WTC11 (cell line): ENCODE results near the gene ADGRL3. TPM values are rescaled to one million over a fixed set of nuclear protein-coding genes. Genes with fewer than 3 reads are reported as not detected.

Experiments used
- ATAC-seq: fragments of 200-7000 bp; cut with Tn5 transposase; 2 replicates; pipeline ENCODE4 v1.10.0; 2021; ENCODE audit warnings: mild to moderate bottlenecking, moderate library complexity
- CTCF ChIA-PET: fragments of 300-600 bp; sonication (Branson Sonifier 250); formaldehyde crosslinking; loops from one replicate; lab custom pipeline; 2021; ENCODE audit warnings: antibody characterized with exemption; lab: Charles Lee
- POLR2A ChIA-PET: fragments of 350-600 bp; sonication (Branson Sonifier 250); formaldehyde crosslinking; loops from one replicate; lab custom pipeline; 2021; ENCODE audit warnings: antibody characterized with exemption; lab: Charles Lee
- DNase-seq: peaks from one replicate; pipeline ENCODE4 v3.0.0; 2021; ENCODE audit warnings: low spot score
- H3K27ac Mint-ChIP-seq: 2 replicates; pipeline ENCODE4 v1.8.0; 2021; ENCODE audit warnings: mixed read lengths
- H3K27me3 Mint-ChIP-seq: 2 replicates; pipeline ENCODE4 v1.8.0; 2021; ENCODE audit warnings: low read depth, mild to moderate bottlenecking, moderate library complexity, mixed read lengths
- H3K36me3 Mint-ChIP-seq: 2 replicates; pipeline ENCODE4 v1.8.0; 2021; ENCODE audit warnings: mixed read lengths
- H3K4me1 Mint-ChIP-seq: 2 replicates; pipeline ENCODE4 v1.8.0; 2022; ENCODE audit warnings: mixed read lengths
- H3K4me3 Mint-ChIP-seq: 2 replicates; pipeline ENCODE4 v1.8.0; 2021; ENCODE audit warnings: mild to moderate bottlenecking, moderate library complexity, mixed read lengths
- H3K9me3 Mint-ChIP-seq: 2 replicates; pipeline ENCODE4 v1.8.0; 2021; ENCODE audit warnings: mixed read lengths
- CREM ChIP-seq: sonication (generic); formaldehyde crosslinking; IDR thresholded peaks from 2 replicates; pipeline ENCODE4 v1.8.1; 2022; ENCODE audit warnings: mild to moderate bottlenecking, missing genetic modification reagents, moderate library complexity
- FOXK1 ChIP-seq: sonication (generic); formaldehyde crosslinking; IDR thresholded peaks from 2 replicates; pipeline ENCODE4 v1.8.0; 2022; ENCODE audit warnings: mild to moderate bottlenecking, moderate library complexity, missing genetic modification reagents
- GRHL2 ChIP-seq: fragments of 250-450 bp; sonication (Bioruptor Pico); IDR thresholded peaks from 2 replicates; pipeline ENCODE4 v1.8.0; 2022; ENCODE audit warnings: mild to moderate bottlenecking, moderate library complexity; ENCODE audit not compliant: insufficient replicate concordance, severe bottlenecking
- JUN ChIP-seq: sonication (generic); formaldehyde crosslinking; IDR thresholded peaks from 2 replicates; pipeline ENCODE4 v1.8.0; 2023; ENCODE audit warnings: mild to moderate bottlenecking, missing genetic modification reagents
- KAT7 ChIP-seq: sonication (generic); formaldehyde crosslinking; IDR thresholded peaks from 2 replicates; pipeline ENCODE4 v1.8.1; 2023; ENCODE audit warnings: missing genetic modification reagents, mild to moderate bottlenecking, borderline replicate concordance
- MXD4 ChIP-seq: fragments of 250-450 bp; sonication (Bioruptor Pico); IDR thresholded peaks from 2 replicates; pipeline ENCODE4 v1.8.0; 2021; ENCODE audit warnings: mild to moderate bottlenecking, moderate library complexity, borderline replicate concordance
- MYBL2 ChIP-seq: sonication (generic); formaldehyde crosslinking; IDR thresholded peaks from 2 replicates; pipeline ENCODE4 v1.8.1; 2023; ENCODE audit warnings: mild to moderate bottlenecking, moderate library complexity, missing genetic modification reagents
- NR3C1 ChIP-seq: sonication (generic); formaldehyde crosslinking; conservative IDR thresholded peaks from 2 replicates; pipeline ENCODE4 v1.8.1; 2023; ENCODE audit warnings: low read depth, mild to moderate bottlenecking, missing genetic modification reagents
- OVOL2 ChIP-seq: fragments of 250-450 bp; sonication (Bioruptor Pico); IDR thresholded peaks from 2 replicates; pipeline ENCODE4 v1.9.0; 2021; ENCODE audit warnings: mild to moderate bottlenecking, borderline replicate concordance
- PRRX2 ChIP-seq: fragments of 250-450 bp; sonication (Bioruptor Pico); IDR thresholded peaks from 2 replicates; pipeline ENCODE4 v1.8.0; 2021; ENCODE audit warnings: mild to moderate bottlenecking
- RELA ChIP-seq: sonication (generic); formaldehyde crosslinking; IDR thresholded peaks from 2 replicates; pipeline ENCODE4 v1.8.1; 2022; ENCODE audit warnings: missing genetic modification reagents, mild to moderate bottlenecking, borderline replicate concordance
- ZNF138 ChIP-seq: sonication (generic); formaldehyde crosslinking; conservative IDR thresholded peaks from 2 replicates; pipeline ENCODE4 v1.8.1; 2022; ENCODE audit warnings: mild to moderate bottlenecking, moderate library complexity, missing genetic modification reagents
- ZNF263 ChIP-seq: sonication (generic); formaldehyde crosslinking; IDR thresholded peaks from 2 replicates; pipeline ENCODE4 v1.8.1; 2022; ENCODE audit warnings: low read depth, mild to moderate bottlenecking, moderate library complexity, missing genetic modification reagents
- total RNA-seq: library from RNA; stranded (reverse); gene quantifications from 3 replicates; pipeline ENCODE4 v1.2.3, GENCODE V29; 2021
- TF ChIP-seq, protein P1 (sequence below): fragments of 250-450 bp; sonication (Bioruptor Pico); IDR thresholded peaks from 2 replicates; pipeline ENCODE4 v1.9.0; 2021; ENCODE audit warnings: moderate library complexity, mild to moderate bottlenecking, inconsistent platforms, borderline replicate concordance
- TF ChIP-seq, protein P2 (sequence below): sonication (generic); formaldehyde crosslinking; IDR thresholded peaks from 2 replicates; pipeline ENCODE4 v1.8.0; 2023; ENCODE audit warnings: mild to moderate bottlenecking, missing genetic modification reagents
- TF ChIP-seq, protein P3 (sequence below): fragments of 250-450 bp; sonication (Bioruptor Pico); IDR thresholded peaks from 2 replicates; pipeline ENCODE4 v2.1.2; 2022; ENCODE audit warnings: mild to moderate bottlenecking, moderate library complexity
- TF ChIP-seq, protein P4 (sequence below): sonication (generic); formaldehyde crosslinking; IDR thresholded peaks from 2 replicates; pipeline ENCODE4 v1.8.0; 2022; ENCODE audit warnings: missing genetic modification reagents
- TF ChIP-seq, protein P5 (sequence below): sonication (generic); formaldehyde crosslinking; conservative IDR thresholded peaks from 2 replicates; pipeline ENCODE4 v1.8.1; 2022; ENCODE audit warnings: mild to moderate bottlenecking, missing genetic modification reagents
- TF ChIP-seq, protein P6 (sequence below): sonication (generic); formaldehyde crosslinking; IDR thresholded peaks from 2 replicates; pipeline ENCODE4 v1.8.1; 2022; ENCODE audit warnings: mild to moderate bottlenecking, missing genetic modification reagents, moderate library complexity, borderline replicate concordance

The ADGRL3 gene
- total RNA-seq, 1 experiment from 2014 or later, result 8.7 TPM

DNA sequence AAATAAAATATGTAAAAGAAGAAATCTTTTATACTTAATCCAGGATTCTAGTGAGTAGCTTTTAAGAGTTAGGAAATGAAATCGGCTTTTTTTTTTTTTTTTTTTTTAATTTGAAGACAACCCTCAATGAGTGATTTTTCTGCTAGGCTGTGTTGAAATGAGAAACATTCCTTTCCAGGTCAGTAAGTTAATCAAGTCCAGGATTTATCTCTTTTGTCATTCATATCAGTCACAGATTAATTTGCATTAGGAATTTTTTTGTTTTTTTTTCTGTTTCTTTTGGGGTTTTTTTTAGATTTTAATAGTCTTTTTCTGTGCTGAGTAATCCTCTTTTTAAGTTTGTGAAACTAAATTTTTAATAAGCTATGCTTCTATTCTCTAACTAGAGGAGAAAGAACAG is 448.1 kb downstream of the ADGRL3 start (continued):
- TF ChIP-seq, protein P1, sequence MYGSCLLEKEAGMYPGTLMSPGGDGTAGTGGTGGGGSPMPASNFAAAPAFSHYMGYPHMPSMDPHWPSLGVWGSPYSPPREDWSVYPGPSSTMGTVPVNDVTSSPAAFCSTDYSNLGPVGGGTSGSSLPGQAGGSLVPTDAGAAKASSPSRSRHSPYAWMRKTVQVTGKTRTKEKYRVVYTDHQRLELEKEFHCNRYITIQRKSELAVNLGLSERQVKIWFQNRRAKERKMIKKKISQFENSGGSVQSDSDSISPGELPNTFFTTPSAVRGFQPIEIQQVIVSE (CRISPR knock-in tag), result no peak
- TF ChIP-seq MXD4 (CRISPR knock-in tag) (no peak), FOXK1 (CRISPR knock-in tag) (no peak), KAT7 (CRISPR knock-in tag) (no peak), OVOL2 (CRISPR knock-in tag) (no peak), CREM (CRISPR knock-in tag) (no peak), PRRX2 (no peak), NR3C1 (CRISPR knock-in tag) (no peak), ZNF138 (CRISPR knock-in tag) (no peak)
- TF ChIP-seq, protein P2, sequence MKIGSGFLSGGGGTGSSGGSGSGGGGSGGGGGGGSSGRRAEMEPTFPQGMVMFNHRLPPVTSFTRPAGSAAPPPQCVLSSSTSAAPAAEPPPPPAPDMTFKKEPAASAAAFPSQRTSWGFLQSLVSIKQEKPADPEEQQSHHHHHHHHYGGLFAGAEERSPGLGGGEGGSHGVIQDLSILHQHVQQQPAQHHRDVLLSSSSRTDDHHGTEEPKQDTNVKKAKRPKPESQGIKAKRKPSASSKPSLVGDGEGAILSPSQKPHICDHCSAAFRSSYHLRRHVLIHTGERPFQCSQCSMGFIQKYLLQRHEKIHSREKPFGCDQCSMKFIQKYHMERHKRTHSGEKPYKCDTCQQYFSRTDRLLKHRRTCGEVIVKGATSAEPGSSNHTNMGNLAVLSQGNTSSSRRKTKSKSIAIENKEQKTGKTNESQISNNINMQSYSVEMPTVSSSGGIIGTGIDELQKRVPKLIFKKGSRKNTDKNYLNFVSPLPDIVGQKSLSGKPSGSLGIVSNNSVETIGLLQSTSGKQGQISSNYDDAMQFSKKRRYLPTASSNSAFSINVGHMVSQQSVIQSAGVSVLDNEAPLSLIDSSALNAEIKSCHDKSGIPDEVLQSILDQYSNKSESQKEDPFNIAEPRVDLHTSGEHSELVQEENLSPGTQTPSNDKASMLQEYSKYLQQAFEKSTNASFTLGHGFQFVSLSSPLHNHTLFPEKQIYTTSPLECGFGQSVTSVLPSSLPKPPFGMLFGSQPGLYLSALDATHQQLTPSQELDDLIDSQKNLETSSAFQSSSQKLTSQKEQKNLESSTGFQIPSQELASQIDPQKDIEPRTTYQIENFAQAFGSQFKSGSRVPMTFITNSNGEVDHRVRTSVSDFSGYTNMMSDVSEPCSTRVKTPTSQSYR (CRISPR knock-in tag), result no peak
- TF ChIP-seq, protein P3, sequence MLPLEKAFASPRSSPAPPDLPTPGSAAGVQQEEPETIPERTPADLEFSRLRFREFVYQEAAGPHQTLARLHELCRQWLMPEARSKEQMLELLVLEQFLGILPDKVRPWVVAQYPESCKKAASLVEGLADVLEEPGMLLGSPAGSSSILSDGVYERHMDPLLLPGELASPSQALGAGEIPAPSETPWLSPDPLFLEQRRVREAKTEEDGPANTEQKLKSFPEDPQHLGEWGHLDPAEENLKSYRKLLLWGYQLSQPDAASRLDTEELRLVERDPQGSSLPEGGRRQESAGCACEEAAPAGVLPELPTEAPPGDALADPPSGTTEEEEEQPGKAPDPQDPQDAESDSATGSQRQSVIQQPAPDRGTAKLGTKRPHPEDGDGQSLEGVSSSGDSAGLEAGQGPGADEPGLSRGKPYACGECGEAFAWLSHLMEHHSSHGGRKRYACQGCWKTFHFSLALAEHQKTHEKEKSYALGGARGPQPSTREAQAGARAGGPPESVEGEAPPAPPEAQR, result no peak

DNA sequence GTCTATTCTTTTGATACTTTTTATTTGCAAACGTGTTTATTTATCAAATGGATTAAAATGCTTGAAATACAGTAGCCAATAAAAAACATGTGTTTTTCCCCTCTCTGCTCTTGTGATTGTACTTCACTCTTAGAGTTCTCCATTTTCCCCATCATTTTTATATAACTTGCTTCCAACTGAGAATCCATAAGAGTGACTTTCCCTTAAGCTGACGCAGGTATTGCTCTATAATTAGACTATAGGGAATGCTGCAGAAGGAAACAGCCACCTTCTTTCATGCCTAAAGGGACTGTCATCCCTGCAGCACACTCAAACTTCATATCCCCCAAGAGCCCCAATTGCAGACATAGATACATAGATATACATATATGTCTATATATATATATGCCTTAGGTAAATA is 456.9 kb downstream of the ADGRL3 start:
- no peaks in the 10 kb centered on the region for H3K27me3 Mint-ChIP-seq
- H3K4me3 Mint-ChIP-seq, result no peak overlapping the region

DNA sequence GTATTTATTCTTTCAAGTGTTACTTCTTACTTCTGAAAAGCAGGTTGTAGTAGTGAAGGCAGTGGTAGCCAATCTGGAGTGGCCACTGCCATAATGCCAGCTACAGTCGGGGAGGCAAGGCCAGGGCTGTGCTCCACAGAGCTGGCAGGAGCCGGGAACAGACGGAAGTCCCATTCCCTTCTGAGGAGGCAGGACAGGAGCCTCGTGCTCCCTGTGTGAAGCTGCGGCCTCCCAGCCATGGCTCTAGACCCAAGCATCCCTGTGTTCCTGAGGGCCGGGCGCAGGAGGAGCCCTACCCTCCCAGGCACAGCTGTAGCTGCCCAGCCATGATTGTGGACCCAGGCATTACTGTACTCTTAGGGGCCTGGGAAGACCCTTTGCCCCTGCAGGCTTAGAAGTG is 461.8 kb downstream of the ADGRL3 start:
- H3K9me3 Mint-ChIP-seq, result peaks cover 14% of the 10 kb centered on the region
- no peaks in the 10 kb centered on the region for H3K4me1 Mint-ChIP-seq
- ChIA-PET CTCF (no interaction called here), POLR2A (no interaction called here)
- H3K27ac Mint-ChIP-seq, result no peak overlapping the region
- ATAC-seq, result no peak
- peaks cover 13% of the 10 kb centered on the region for H3K36me3 Mint-ChIP-seq
- no peaks in the 10 kb centered on the region for H3K27me3 Mint-ChIP-seq
- TF ChIP-seq, protein P4, sequence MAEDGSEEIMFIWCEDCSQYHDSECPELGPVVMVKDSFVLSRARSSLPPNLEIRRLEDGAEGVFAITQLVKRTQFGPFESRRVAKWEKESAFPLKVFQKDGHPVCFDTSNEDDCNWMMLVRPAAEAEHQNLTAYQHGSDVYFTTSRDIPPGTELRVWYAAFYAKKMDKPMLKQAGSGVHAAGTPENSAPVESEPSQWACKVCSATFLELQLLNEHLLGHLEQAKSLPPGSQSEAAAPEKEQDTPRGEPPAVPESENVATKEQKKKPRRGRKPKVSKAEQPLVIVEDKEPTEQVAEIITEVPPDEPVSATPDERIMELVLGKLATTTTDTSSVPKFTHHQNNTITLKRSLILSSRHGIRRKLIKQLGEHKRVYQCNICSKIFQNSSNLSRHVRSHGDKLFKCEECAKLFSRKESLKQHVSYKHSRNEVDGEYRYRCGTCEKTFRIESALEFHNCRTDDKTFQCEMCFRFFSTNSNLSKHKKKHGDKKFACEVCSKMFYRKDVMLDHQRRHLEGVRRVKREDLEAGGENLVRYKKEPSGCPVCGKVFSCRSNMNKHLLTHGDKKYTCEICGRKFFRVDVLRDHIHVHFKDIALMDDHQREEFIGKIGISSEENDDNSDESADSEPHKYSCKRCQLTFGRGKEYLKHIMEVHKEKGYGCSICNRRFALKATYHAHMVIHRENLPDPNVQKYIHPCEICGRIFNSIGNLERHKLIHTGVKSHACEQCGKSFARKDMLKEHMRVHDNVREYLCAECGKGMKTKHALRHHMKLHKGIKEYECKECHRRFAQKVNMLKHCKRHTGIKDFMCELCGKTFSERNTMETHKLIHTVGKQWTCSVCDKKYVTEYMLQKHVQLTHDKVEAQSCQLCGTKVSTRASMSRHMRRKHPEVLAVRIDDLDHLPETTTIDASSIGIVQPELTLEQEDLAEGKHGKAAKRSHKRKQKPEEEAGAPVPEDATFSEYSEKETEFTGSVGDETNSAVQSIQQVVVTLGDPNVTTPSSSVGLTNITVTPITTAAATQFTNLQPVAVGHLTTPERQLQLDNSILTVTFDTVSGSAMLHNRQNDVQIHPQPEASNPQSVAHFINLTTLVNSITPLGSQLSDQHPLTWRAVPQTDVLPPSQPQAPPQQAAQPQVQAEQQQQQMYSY (CRISPR knock-in tag), result no peak
- no peak for TF ChIP-seq ZNF263
- no peak for TF ChIP-seq JUN (CRISPR knock-in tag)
- TF ChIP-seq MYBL2 (CRISPR knock-in tag), result no peak
- TF ChIP-seq, protein P5, sequence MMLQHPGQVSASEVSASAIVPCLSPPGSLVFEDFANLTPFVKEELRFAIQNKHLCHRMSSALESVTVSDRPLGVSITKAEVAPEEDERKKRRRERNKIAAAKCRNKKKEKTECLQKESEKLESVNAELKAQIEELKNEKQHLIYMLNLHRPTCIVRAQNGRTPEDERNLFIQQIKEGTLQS (CRISPR knock-in tag), result no peak
- TF ChIP-seq OVOL2 (CRISPR knock-in tag), result no peak
- TF ChIP-seq, protein P2 (CRISPR knock-in tag), result no peak
- TF ChIP-seq RELA (CRISPR knock-in tag), result no peak
- TF ChIP-seq, protein P6, sequence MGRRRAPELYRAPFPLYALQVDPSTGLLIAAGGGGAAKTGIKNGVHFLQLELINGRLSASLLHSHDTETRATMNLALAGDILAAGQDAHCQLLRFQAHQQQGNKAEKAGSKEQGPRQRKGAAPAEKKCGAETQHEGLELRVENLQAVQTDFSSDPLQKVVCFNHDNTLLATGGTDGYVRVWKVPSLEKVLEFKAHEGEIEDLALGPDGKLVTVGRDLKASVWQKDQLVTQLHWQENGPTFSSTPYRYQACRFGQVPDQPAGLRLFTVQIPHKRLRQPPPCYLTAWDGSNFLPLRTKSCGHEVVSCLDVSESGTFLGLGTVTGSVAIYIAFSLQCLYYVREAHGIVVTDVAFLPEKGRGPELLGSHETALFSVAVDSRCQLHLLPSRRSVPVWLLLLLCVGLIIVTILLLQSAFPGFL, result no peak
- no peak for DNase-seq
- no peak overlapping the region for H3K4me3 Mint-ChIP-seq

More for the DNA sequence above, 456.9 kb downstream of the ADGRL3 start:
- DNase-seq (no peak), ATAC-seq (no peak)
- ChIA-PET POLR2A (no interaction called here), CTCF (no interaction called here)
- Mint-ChIP-seq H3K4me1 (peaks cover 12% of the 10 kb centered on the region), H3K27ac (no peak overlapping the region), H3K9me3 (no peaks in the 10 kb centered on the region), H3K36me3 (no peaks in the 10 kb centered on the region)
- TF ChIP-seq GRHL2 (CRISPR knock-in tag), result no peak
